Measurements from ENCODE around the gene PPP1R15B.

PPP1R15B gene

GRCh38 chr1:204435872-204436271 is 24.3 kb upstream of the PPP1R15B start:
- DNase-seq = no peak
- H3K27ac ChIP-seq = peak overlapping the region; percentile 85 to 86
- H3K4me1 ChIP-seq = peaks cover 4 to 65% (median 40%) of the 10 kb centered on the region in 4 donors
- H3K9me3 ChIP-seq = no peaks in the 10 kb centered on the region
- TF ChIP-seq CTCF (IDR thresholded peaks at IDR 0.05) = no peak
- intact Hi-C loops (cut with DNase I; ENCODE audit: low total_unique reads) = no loop called here
- H3K27me3 ChIP-seq = no peaks in the 10 kb centered on the region
- H3K4me3 ChIP-seq = no peak overlapping the region
- peaks cover 12 to 47% (median 18%) of the 10 kb centered on the region in 3 donors for H3K36me3 ChIP-seq

GRCh38 chr1:204435381-204435831 is 23.8 kb upstream of the PPP1R15B start:
- no peaks in the 10 kb centered on the region for H3K27me3 ChIP-seq
- H3K36me3 ChIP-seq = peaks cover 12 to 47% (median 18%) of the 10 kb centered on the region in 3 donors
- H3K9me3 ChIP-seq = no peaks in the 10 kb centered on the region
- H3K4me1 ChIP-seq = peaks cover 4 to 61% (median 39%) of the 10 kb centered on the region in 4 donors
- H3K4me3 ChIP-seq = no peak overlapping the region
- no peak for TF ChIP-seq CTCF (IDR thresholded peaks at IDR 0.05)
- intact Hi-C loops (cut with DNase I; ENCODE audit: low total_unique reads) = no loop called here
- DNase-seq = peak in 1 of 2 donors; percentile 63
- peak overlapping the region; percentile 85 to 86 for H3K27ac ChIP-seq

- Histone ChIP-seq H3K27me3 (no peaks in the 10 kb centered on the region), H3K4me3 (no peak overlapping the region), H3K9me3 (no peaks in the 10 kb centered on the region), H3K27ac (peak overlapping the region in 1 of 2 donors; percentile 86), H3K4me1 (peaks cover 4 to 49% (median 29%) of the 10 kb centered on the region in 4 donors), H3K36me3 (peaks cover 12 to 56% (median 26%) of the 10 kb centered on the region in 3 donors)
- TF ChIP-seq CTCF (IDR thresholded peaks at IDR 0.05) = no peak
- DNase-seq = no peak
- intact Hi-C loops (cut with DNase I; ENCODE audit: low total_unique reads) = loop anchor here (5.0 kb wide), 1 partner anchor 68 kb away; no protein-coding TSS in a partner anchor
Observed at GRCh38 chr1:204434116-204434755, 22.6 kb upstream of the PPP1R15B start.

- Histone ChIP-seq H3K4me3 (no peak overlapping the region), H3K4me1 (peaks cover 0 to 34% (median 15%) of the 10 kb centered on the region in 4 donors), H3K36me3 (peaks cover 19 to 69% (median 33%) of the 10 kb centered on the region in 3 donors), H3K27me3 (no peaks in the 10 kb centered on the region), H3K9me3 (no peaks in the 10 kb centered on the region), H3K27ac (peak overlapping the region in 1 of 2 donors; percentile 51)
- TF ChIP-seq CTCF (IDR thresholded peaks at IDR 0.05) = no peak
- DNase-seq = no peak
- intact Hi-C loops (cut with DNase I; ENCODE audit: low total_unique reads) = loop anchor here (5.0 kb wide), 1 partner anchor 70 kb away; no protein-coding TSS in a partner anchor
Observed at GRCh38 chr1:204432708-204433107, 21.1 kb upstream of the PPP1R15B start.

- intact Hi-C loops (cut with DNase I; ENCODE audit: low total_unique reads) = loop anchor here (5.0 kb wide), 1 partner anchor 71 kb away; no protein-coding TSS in a partner anchor
- Histone ChIP-seq H3K27me3 (no peaks in the 10 kb centered on the region), H3K27ac (peak overlapping the region; percentile 23 to 51), H3K4me3 (no peak overlapping the region), H3K36me3 (peaks cover 23 to 74% (median 44%) of the 10 kb centered on the region in 3 donors), H3K9me3 (no peaks in the 10 kb centered on the region), H3K4me1 (peaks cover 0 to 25% (median 12%) of the 10 kb centered on the region in 4 donors)
- DNase-seq = peak; percentile 84 to 88
- peak; percentile 87 to 92 for TF ChIP-seq CTCF (IDR thresholded peaks at IDR 0.05)
Observed at GRCh38 chr1:204431310-204432184, 19.9 kb upstream of the PPP1R15B start.

Measured in tibial artery (tissue), 4 donors.